Measurements from ENCODE around the gene BAIAP3. TPM values are rescaled to one million over a fixed set of nuclear protein-coding genes. Genes with fewer than 3 reads are reported as not detected.

BAIAP3 gene
- polyA plus RNA-seq, 3 donors: 5.9 to 7.8 (median 7.0) TPM

DNA sequence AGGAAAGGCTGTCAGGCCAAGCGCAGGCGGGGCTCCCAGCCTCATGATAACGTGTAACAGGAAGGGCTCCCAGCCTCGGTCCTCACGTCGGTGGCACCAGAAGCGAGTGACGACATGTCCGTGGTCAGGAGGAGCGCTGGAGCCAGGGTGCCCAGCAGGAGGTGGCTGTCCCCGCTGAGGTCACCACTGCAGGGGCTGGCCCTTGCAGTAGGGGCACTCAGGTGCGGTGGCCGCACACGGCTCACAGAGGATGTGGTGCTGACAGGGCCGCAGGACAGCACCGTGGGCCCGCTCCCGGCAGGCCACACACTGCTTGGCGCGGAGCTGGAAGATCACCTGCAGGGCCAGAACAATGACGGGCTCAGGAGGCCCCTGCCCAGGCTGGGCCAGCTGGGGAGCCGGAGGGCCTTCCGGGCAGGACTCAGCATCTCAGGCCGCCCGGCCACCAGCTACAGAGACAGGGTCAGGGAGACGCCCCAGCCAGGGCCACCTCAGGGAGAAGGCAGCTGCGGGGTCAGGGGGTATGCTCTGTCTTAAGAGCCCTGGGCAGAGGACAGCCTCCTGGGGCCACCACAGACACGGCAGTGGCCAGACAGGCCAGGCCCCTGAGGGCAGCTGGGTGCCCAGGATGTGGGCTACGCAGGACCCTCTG, 32.7 kb downstream of the BAIAP3 start:
- DNase-seq: no peak

DNA sequence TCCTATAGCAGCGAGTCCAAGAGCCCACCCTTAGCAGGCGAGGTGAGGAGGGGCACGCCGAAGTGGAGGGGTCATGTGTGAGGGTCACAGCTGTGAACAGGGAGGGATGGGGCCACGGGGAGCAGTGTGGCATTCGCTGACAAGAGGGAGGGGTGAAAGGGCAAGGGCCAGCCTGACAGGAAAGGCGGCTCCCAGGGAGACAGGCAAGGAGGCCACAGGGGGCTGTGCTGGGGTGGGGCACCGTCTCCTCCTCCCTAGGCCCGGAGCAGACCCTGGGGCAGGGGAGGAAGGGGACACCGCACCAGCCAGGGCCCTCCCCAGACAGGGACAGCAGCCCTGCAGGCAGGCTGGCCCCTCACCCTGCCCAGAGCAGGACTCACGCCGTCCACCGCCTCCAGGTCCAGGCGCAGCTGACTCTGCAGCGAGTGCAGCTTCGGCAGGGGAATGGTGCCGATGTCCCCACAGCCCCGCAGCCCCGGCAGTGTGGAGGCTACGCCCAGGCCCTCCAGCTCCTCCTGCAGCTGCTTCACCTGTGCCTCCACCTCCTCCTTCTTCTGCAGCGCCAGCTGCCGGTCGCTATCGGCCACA, 33.4 kb downstream of the BAIAP3 start:
- no peak for DNase-seq

DNA sequence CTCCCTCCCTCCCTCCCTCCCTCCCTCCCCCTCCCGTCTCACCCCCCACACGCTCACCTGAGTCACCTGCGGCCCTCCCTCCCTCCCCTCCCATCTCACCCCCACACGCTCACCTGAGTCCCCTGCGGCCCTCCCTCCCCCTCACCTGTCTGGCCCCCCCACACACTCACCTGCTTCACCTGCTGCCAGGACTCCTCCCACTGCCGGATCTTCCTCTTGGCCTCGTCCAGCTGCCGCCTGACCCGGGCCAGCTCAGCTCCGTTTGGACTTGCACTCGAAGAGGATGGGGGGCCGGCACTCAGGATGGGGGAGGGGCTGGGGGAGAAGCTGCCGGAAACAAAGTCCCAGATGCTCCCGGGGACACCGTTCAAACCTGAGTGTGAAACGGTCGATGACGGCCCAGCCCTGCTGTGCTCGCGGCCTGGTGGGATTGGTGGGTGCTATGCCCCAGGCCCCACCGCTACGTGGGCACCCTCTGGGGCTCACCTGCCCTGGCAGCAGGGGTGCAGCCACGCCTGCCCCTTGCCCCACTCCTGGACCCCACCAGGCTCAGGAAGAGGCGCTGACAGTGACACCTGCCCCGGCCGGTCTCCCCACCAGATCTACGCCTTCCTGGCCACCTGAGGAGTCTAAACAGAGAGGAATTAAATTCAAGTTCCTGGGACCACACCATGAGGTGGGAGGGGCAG, 34.2 kb downstream of the BAIAP3 start:
- DNase-seq: no peak

DNA sequence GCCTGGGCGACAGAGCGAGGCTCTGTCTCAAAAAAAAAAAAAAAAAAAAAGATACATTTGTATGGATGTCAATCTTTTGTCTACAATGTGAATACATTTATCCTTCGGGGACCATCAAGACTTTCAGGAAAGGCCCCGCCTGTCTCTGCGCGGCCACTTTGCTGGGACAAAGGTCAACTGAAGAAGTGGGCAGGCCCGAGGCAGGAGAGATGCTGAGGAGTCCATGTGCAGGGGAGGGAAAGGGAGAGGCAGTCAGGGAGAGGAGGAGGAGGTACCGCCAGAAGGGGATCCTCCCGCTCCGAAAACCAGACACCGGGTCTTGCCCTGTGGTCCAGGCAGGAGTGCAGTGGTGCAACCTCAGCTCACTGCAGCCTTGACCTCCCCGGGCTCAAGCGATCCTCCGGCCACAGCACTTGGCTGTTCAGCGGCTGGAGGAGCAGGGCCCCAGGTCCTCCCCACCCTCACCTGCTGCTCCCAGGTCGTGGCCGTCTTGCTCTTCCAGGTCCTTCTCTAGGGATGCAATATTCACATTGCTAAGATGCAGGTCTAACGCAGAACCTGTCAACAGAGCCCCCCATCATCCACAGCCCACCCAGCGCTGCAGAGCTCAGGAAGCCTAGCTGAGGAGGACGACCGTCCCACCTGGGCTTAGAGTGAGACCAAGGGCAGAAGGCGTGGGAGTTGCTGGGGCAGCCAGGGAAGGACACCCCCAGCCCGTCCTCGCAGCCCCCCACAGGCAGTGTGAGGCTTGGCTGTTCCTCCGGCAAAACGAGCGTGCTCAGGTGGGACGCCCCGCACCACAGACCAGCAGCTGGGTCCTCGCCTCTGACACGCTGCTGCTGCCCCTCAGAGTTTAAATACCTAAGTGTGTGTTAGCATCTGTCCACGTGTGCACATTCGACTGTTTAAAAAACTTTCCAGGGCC, 37.9 kb downstream of the BAIAP3 start:
- no peak for DNase-seq

DNA sequence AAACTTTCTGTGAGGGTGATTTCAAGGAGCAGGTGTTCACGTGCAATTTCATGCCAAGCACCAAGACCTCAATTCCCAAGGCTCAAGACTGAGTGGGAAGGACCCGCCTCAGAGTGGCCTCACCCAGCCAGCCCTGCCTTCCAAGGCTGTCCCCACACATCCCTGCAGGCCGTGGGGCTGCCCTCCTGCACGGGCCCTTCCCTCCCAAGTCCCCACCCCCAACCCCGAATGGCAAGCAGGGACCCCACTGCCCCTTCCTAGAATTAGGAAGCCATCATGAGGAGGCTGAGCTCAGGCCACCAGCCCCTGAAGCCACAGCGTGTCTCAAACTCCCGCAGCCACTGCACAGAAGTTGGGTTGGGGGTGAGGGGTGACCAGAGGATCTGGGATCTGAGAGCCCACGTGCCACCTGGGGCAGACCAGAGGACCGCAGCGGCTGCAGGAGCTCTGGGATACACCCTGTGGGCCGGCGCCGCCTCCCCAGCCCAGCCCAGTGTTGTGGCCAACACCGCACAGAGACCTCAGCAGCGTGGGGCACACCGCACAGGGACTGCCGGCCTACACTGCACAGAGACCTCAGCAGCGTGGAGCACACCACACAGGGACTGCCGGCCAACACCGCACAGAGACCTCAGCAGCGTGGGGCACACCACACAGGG, 39.0 kb downstream of the BAIAP3 start:
- DNase-seq: no peak

DNA sequence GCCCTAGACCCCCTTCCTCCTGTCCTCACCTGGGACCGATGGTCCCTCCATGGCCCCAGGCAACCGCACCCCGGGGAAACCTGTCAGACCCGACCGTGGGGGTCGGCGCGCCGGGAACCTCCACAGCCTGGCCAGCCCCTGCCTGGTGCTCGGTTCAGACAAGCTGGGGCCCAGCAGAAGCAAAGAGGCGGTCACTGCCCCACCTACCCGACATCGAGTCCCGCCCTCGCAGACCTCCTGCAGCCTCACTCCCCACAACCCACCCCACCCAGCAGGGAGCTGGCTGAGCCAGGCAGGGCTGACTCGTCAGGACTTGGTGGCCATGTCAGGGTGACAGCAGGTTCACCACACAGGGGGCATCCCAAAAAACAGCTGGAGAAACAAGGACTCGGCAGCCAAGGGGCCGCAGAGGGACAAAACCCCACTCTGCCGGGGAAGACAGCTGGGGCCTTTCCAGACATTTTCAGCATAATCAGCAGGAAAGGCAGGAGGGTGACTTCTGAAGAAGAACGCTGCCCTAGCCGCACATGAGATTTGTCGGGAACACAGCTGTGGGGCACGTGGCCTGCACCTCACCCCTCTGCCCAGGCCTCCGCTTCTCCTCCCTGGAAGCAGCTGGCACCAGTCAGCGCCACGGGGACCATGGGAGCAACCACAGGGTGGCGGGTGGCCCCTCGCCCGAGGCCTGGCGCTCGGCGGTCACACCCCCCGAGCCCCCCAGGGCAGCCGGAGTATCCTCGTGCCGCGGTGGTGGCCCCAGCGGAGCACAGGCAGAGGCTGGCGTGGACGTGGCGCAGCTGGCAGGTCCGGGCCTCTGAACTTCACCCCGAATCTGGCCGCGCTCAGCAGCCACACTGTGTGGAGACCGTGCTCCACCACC, 41.2 kb downstream of the BAIAP3 start:
- DNase-seq: no peak

DNA sequence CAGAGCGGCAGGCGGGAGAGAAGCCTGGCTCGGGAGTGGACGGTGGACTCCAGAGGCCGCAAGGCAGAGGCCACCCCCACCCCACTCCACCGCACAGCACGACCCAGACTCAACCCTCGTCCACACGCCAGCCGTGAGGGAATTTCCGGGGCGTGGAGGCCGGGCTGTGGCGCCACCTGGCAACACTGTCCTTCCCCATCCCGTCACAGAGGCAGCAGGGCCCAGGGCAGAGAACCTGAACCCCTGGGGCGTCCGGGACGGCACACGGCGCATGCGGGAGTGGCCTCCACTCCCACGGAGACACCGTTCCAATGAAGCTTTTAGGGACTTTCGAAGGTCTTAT, 41.8 kb downstream of the BAIAP3 start:
- no peak for DNase-seq

DNA sequence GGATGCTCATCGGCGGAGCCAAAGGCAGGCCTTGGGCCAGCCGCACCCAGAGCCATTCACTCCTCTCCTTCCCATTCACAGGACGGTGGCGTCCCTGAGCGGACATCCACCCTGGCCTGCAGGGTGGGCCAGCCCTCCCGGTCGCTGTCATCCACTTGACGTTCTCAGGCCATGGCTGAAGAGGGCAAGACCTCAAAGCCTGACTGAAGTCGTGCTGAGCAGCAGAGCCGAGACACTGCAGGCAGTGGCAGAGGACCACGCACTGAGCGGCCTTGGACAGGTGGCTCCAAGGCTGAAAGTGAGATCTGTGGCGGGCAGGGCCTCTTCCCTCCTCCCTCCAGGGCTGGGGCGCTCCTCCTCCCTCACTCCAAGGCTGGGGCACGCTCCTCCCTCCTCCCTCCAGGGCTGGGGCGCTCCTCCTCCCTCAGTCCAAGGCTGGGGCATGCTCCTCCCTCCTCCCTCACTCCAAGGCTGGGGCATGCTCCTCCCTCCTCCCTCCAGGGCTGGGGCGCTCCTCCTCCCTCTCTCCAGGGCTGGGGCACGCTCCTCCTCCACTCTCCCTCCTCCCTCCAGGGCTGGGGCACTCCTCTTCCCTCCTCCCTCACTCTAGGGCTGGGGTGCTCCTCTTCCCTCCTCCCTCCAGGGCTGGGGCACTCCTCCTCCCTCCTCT, 42.4 kb downstream of the BAIAP3 start:
- no peak for DNase-seq

DNA sequence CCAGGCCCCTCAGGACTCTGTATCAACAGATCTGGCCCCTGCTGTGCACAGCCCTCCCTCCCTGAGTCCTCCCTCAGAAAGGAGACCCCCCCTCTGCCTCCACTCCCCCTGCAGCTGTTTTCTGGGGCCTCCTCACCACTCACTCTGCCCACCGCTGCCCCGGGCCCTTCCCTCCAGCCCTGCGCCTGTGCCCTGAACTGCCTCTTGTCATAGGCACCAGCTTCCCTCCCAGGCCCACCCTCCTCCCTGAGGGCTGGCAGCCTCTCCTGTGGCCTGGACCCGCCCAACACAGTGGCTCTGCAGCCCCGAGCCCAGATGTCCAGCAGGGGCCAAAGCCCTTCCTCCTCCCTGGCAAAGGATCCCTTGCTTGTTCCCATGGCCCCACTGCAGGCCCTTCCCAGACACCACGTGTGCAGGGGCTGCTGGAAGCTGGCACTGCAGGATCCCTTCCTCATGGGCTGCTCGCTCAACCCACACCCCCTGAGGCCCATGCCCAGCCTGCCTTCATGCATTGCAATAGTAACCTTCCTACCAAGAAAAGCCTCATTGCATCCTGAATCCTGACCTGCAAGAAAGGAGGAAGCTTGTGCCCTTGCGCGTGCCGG, 44.1 kb downstream of the BAIAP3 start:
- no peak for DNase-seq

DNA sequence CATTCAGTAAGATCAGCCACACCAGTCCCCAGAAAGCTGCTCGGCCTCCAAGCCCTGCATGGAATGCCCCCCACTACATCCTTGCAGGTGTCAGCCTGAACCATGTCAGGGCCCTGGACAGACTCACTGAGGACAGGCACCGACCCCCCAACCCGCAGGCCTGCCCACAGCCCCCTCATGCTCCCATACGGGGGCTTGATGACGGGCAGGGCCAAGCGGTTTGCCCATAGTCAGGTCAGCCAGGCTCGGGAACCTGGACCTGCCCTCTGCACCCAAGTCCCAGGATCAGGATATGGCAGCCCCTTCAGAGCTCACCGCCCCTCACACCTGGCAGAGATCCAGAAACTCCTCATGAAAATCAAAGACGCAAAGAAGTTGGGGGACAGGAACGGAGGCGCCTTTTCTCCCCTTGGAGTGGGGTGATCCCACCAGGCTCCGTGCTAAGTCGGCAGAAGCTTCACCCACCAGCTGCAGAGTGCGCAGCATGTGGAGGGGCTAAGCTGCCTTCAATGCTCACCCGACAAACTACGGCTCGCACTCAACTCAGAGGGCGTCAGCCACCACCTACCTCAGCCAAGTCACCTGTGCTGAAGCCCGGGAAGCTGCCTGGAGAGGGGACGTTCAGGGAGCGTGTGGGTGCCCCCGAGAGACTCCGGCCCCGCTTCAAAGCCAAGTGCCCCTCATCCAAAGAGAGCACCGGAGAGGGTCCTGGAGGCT, 44.8 kb downstream of the BAIAP3 start:
- DNase-seq: no peak

DNA sequence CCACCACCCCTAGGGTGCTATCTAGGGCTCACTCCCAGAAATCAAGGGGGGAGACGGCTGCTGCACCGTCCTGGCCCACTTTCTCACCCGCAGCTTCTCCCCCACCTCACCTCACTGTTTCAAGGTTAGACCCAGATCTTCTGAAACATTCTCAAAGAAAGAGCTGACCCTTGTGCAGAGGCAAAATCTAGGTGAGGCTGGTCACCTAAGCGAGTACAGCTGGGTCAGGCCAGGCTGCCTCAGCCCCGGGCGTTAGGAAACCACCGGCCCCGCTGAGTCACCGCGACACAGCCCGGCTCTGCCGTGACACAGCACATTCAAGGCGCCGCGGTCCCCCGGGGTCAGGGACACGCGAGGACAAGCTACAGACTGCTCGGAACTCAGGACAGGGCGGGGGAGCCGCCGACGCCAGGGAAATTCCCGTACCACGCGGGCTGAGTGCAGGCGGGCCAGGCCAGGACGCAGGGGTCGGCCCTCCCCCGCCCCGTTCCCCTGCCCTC, 45.4 kb downstream of the BAIAP3 start:
- peak; percentile 24 for DNase-seq

DNA sequence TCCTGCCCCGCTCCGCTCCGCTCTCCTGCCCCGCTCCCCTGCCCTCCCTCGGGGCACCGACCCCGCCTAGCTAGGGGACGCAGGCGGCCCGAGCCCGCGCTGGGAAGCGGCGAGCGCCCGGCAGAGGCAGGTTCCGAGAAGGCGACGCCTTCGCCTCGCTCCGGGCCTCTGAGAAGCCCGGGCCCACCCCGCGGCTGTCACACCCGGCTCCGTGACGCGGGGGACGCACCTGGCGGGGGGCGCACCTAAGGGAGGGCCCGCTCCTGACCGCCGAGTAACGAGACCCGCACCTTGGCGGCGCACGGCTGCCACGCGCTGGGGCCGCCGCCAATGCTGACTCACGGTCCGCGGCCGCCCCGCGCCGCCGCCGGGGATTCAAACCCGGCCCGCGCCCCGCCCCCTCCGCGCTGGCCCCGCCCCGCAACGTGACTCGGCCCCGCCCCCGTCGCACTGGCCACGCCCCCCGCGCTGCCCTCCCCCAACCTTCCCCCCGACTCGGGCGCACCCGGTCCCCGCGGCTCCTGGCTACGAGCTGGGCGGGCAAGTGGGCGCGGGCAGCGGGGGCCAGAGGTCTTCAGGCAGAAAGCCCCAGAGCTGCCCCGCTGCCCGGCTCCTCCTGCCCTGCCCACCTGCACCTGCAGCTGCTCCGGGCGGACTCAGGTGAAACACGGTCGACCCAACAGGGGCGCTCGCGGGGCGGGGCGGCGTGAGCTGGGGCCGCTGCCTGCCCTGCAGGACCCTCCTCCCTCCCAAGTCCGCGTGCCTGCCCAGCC, 46.0 kb downstream of the BAIAP3 start:
- DNase-seq: peak; percentile 35

DNA sequence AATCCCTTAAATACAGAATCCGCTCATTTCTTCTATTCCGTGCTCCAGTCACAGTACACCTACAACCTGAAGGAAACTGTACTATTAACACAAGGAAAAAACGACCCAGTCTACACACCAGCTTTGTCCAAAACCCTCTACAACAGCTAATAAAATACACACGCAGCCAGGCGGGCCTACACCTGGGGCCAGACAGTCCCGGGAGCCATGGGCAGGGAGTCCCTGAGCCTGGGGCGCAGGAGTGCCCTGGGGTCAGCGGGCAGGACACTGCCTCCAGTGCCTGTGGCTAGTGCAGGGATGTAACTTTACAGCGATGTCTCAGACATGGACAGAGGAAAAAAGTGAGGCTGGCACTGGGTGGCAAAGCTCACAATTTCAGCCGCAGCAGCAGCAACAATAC, 46.8 kb downstream of the BAIAP3 start:
- DNase-seq: no peak

DNA sequence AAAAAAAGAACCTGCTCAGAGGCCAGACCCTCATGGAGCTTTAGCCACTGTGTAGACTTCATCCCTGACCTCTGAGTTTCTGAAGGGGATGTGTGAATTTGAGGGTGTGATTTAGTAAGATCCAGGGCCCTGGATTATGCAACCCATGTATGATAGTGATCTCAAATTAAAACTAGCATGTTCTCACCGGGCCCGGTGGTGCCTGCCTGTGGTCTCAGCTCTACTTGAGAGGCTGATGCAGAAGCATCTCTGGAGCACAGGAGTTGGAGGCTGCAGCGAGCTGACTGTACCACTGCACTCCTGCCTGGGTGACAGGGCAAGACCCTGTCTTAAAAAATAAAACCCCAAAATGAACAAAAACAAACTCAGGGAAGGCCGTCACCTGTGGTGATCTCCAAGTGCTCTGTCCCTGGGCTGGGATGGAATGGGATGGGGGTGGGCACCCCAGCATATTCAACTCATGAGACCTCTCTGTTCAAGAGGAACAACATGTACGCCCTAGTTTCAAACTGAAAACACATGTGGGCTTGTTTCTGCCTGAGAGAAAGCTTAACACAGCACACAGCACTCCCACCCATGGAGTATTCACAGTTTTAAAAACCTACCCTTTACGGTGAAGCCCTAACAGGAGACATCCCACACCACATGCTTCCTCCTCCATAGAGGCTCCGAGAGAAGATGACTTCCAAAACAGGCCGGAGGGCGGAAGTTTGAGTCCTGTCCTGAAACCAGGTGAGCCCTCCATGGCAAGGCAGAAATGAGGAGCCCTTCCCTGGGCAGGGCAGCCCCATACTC, 48.4 kb downstream of the BAIAP3 start:
- no peak for DNase-seq

DNA sequence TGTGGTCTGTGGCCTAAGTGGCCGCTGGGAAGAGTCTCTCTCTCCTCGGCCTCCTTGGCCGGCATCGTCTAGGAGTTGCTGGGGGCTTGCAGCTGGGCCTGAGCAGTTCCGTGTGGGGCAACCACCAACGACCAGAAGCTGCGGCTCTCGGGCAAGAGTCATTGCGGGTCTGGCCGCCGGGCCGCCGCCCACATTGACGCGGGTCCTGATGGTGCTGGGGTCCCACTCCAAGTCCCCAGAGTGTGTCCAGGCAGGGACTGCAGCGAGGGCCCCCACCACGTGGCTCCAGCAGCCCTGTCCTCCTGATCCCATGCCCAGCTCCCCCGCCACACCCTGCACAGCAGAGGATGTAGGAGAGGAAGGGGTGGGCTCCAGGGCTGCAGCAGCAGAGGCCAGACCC, 50.1 kb downstream of the BAIAP3 start:
- no peak for DNase-seq

DNA sequence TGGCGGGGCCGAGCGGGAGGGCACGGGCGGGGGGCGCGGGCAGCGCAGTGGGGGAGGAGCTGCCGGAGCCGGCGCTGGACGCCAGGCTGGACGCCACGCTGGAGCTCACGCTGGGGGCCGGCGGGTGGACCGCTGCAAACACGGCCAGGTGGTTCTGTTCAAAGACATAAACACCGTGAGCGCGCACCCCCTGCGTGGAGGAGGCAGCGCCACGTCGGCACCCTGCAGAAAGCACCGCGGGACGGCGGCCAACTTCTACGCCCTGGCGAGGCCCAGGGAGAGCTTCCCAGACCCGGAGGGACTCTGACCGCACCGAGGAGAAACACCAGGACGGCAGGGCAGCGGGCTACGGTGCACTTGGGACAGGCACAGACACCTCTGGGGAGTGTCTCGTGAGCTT, 51.8 kb downstream of the BAIAP3 start:
- DNase-seq: no peak

DNA sequence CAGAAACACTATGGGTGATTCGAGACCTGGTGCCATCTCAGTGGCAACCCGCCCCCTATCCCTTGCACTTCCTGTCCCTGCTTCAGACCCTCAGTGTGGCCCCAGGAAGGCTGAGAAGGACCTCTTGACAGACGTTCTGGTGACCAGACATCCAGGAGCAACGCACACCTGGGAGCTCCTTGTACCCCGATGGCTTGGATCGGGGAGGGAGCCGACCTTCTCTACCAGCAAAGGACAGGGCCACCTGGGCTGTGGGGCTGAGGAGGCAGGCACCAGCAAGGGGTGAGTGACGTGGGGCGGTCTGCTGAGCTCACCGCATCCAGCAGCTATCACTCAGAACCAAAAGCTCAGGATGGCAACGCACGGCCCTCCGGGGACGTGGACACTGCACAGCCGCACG, 53.9 kb downstream of the BAIAP3 start:
- no peak for DNase-seq
